Mesendoderm (in vitro differentiated cells): ENCODE data around the gene CABP2.

Experiments
- DNase-seq: peaks from one replicate; pipeline ENCODE4 v3.0.0; 2013
- H2AK5ac ChIP-seq: 2 replicates; pipeline ENCODE4 v1.6.1; 2013; ENCODE audit warnings: low read length, inconsistent platforms
- H2BK120ac ChIP-seq: 2 replicates; pipeline ENCODE4 v1.6.1; 2013; ENCODE audit warnings: low read depth, mild to moderate bottlenecking, low read length, moderate library complexity, mixed read lengths
- H2BK15ac ChIP-seq: replicated peaks from 2 replicates; pipeline ENCODE4 v1.6.1; 2013; ENCODE audit warnings: low read depth, mild to moderate bottlenecking, moderate library complexity
- H2BK5ac ChIP-seq: 2 replicates; pipeline ENCODE4 v1.6.1; 2013; ENCODE audit warnings: low read length, inconsistent platforms
- H3K18ac ChIP-seq: 2 replicates; pipeline ENCODE4 v1.6.1; 2013; ENCODE audit warnings: mild to moderate bottlenecking, low read length, mixed read lengths
- H3K23ac ChIP-seq: one replicate; pipeline ENCODE4 v1.6.1; 2013; ENCODE audit warnings: low read length
- H3K27ac ChIP-seq: 2 replicates; pipeline ENCODE4 v1.5.1; 2013; ENCODE audit warnings: low read depth, mild to moderate bottlenecking, inconsistent platforms, low read length, moderate library complexity
- H3K27me3 ChIP-seq: 2 replicates; pipeline ENCODE4 v1.6.1; 2013; ENCODE audit warnings: low read length, control low read depth, mild to moderate bottlenecking, inconsistent platforms; ENCODE audit not compliant: insufficient read depth, poor library complexity
- H3K36me3 ChIP-seq: 2 replicates; pipeline ENCODE4 v1.6.1; 2013; ENCODE audit warnings: low read length, inconsistent platforms; ENCODE audit not compliant: control insufficient read depth, insufficient read depth
- H3K4ac ChIP-seq: one replicate; pipeline ENCODE4 v1.6.1; 2013; ENCODE audit warnings: low read depth, mild to moderate bottlenecking, low read length, moderate library complexity
- H3K4me1 ChIP-seq: 2 replicates; pipeline ENCODE4 v1.6.1; 2013; ENCODE audit warnings: low read depth, low read length, inconsistent platforms; ENCODE audit not compliant: control insufficient read depth
- H3K4me2 ChIP-seq: 2 replicates; pipeline ENCODE4 v1.6.1; 2013; ENCODE audit warnings: low read length
- H3K4me3 ChIP-seq: 2 replicates; pipeline ENCODE4 v1.5.1; 2013; ENCODE audit warnings: mild to moderate bottlenecking, low read length
- H3K56ac ChIP-seq: one replicate; pipeline ENCODE4 v1.6.1; 2013; ENCODE audit warnings: low read length
- H3K79me1 ChIP-seq: 2 replicates; pipeline ENCODE4 v1.6.1; 2013; ENCODE audit warnings: low read length, inconsistent platforms
- H3K79me2 ChIP-seq: 2 replicates; pipeline ENCODE4 v1.6.1; 2013; ENCODE audit warnings: mild to moderate bottlenecking, low read length; ENCODE audit not compliant: control insufficient read depth, insufficient read depth
- H3K9ac ChIP-seq: 2 replicates; pipeline ENCODE4 v1.6.1; 2013; ENCODE audit warnings: low read length, inconsistent platforms
- H4K5ac ChIP-seq: one replicate; pipeline ENCODE4 v1.6.1; 2013; ENCODE audit warnings: low read length
- H4K8ac ChIP-seq: one replicate; pipeline ENCODE4 v1.6.1; 2013; ENCODE audit warnings: low read depth, mild to moderate bottlenecking, control low read depth, low read length, moderate library complexity
- WGBS: extraction: QIAGEN DNeasy Blood & Tissue Kit; methylation state at CpG from one replicate; pipeline ENCODE4 v1.1.7; 2013; ENCODE audit warnings: low lambda C conversion rate, missing lambda C conversion rate; ENCODE audit not compliant: insufficient coverage; ENCODE audit errors: extremely low coverage; 5-methylcytosine and 5-hydroxymethylcytosine counted together

Gene CABP2

DNA sequence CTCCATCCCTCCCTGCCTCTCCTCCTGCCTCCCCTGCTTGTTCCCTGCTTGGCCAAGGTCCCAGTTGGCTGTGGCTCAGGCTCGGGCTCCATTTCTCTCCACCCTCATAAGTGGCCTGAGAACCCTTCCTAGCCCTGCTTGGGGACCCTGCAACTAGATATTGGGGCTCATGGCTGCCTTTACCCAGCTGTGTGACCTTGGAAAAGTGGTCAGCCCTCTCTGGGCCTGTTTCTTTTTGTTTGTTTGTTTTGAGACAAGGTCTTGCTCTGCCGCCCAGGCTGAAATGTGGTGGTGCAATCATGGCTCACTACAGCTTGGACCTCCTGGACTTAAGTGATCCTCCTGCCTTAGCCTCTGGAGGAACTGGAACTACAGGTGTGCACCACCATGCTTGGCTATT lies 20.3 kb upstream of the CABP2 start:
- H4K8ac ChIP-seq = no peak overlapping the region
- WGBS = no CpG with 5 or more reads among the region's 2 CpGs
- H2BK120ac ChIP-seq = no peak overlapping the region
- H4K5ac ChIP-seq = no peak overlapping the region
- H3K27ac ChIP-seq = no peak overlapping the region
- no peak overlapping the region for H3K4ac ChIP-seq
- no peak overlapping the region for H2BK15ac ChIP-seq
- no peaks in the 10 kb centered on the region for H3K4me1 ChIP-seq
- no peak overlapping the region for H3K18ac ChIP-seq
- no peak overlapping the region for H2BK5ac ChIP-seq
- H3K9ac ChIP-seq = no peak overlapping the region
- no peak overlapping the region for H3K56ac ChIP-seq
- H3K79me2 ChIP-seq = no peaks in the 10 kb centered on the region
- no peak for DNase-seq
- no peaks in the 10 kb centered on the region for H3K27me3 ChIP-seq
- H3K23ac ChIP-seq = no peak overlapping the region
- no peak overlapping the region for H3K4me2 ChIP-seq
- H3K4me3 ChIP-seq = no peak overlapping the region
- no peaks in the 10 kb centered on the region for H3K36me3 ChIP-seq
- no peaks in the 10 kb centered on the region for H3K79me1 ChIP-seq
- no peak overlapping the region for H2AK5ac ChIP-seq

DNA sequence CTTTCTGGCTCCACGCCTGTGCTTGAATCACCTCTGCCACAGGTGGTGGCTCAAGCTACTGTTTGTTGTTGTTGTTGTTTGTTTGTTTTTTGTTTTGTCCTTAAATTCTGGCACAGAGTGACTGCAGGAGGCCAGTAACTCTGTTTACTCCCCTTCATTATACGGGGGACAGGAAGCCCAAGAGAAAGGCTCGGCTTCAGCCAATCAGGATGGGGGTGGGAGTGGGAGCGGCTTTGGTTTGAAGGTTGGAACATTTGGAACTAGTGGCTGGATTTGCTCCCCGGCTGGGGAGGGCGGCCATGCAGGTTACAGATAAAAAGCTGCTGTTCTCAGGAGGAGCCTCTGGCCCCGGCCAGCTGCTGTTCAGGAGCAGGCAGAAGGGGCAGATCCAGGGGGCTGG lies 19.7 kb upstream of the CABP2 start:
- no peak for DNase-seq
- no CpG with 5 or more reads among the region's 7 CpGs for WGBS
- Histone ChIP-seq H3K56ac (no peak overlapping the region), H4K8ac (no peak overlapping the region), H3K27ac (no peak overlapping the region), H3K4me2 (no peak overlapping the region), H3K23ac (no peak overlapping the region), H3K18ac (no peak overlapping the region), H3K9ac (no peak overlapping the region), H3K36me3 (no peaks in the 10 kb centered on the region), H3K4ac (no peak overlapping the region), H3K79me1 (no peaks in the 10 kb centered on the region), H3K27me3 (no peaks in the 10 kb centered on the region), H2BK5ac (no peak overlapping the region), H3K4me3 (no peak overlapping the region), H4K5ac (no peak overlapping the region), H3K4me1 (no peaks in the 10 kb centered on the region), H2AK5ac (no peak overlapping the region), H3K79me2 (no peaks in the 10 kb centered on the region), H2BK15ac (no peak overlapping the region), H2BK120ac (no peak overlapping the region)

DNA sequence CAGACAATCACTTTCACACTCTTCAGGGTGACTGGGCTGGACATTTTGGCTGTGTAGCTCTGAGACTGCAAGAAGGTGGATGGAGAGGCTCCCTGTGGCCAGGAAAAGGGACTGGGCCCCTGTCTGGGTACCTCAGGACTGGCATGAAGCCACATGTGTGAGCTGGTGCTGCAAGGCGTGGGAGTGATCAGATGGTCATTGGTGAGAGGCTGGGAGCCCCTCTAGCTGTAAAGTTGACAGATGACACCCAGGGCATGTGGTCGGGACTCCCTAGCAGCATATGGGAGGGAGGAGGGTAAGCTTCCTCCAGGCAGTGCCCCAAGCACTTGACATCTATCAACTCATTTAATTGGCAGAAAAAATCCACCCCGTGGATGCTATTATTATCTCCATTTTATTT lies 18.9 kb upstream of the CABP2 start:
- no CpG with 5 or more reads among the region's 3 CpGs for WGBS

DNA sequence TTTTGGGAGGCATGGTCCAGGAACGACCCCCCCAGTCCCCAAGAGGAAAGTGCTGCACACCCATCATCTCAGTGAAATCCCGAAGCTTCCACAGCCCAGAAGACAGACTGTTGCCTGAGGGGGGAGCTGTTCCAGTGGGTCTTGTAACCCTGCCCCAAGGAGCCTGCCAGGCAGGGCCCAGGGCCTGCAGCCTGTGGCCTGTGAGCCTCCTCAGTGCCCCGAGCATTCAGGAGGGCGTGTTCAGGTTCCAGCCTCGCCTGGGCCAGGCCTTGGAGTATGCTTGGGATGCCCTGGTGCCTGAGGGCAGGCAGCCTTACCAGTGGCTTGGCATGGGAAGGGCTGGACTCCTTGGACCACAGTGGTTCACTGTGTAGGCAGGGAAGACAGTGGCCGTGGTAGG lies 18.0 kb upstream of the CABP2 start:
- H3K4me1 ChIP-seq = no peaks in the 10 kb centered on the region
- H2BK15ac ChIP-seq = no peak overlapping the region
- no peak overlapping the region for H3K27ac ChIP-seq
- no peak overlapping the region for H4K5ac ChIP-seq
- no peak overlapping the region for H3K4me3 ChIP-seq
- no peak overlapping the region for H3K4me2 ChIP-seq
- H2BK5ac ChIP-seq = no peak overlapping the region
- H3K27me3 ChIP-seq = no peaks in the 10 kb centered on the region
- H4K8ac ChIP-seq = no peak overlapping the region
- no peak overlapping the region for H3K4ac ChIP-seq
- no CpG with 5 or more reads among the region's 6 CpGs for WGBS
- no peak overlapping the region for H2AK5ac ChIP-seq
- H3K9ac ChIP-seq = no peak overlapping the region
- no peak overlapping the region for H3K18ac ChIP-seq
- no peak for DNase-seq
- H3K56ac ChIP-seq = no peak overlapping the region
- H3K79me1 ChIP-seq = no peaks in the 10 kb centered on the region
- no peaks in the 10 kb centered on the region for H3K36me3 ChIP-seq
- no peak overlapping the region for H2BK120ac ChIP-seq
- H3K23ac ChIP-seq = no peak overlapping the region
- no peaks in the 10 kb centered on the region for H3K79me2 ChIP-seq

More for the DNA sequence above, 18.9 kb upstream of the CABP2 start:
- Histone ChIP-seq H3K79me1 (no peaks in the 10 kb centered on the region), H3K56ac (no peak overlapping the region), H2AK5ac (no peak overlapping the region), H3K4me1 (no peaks in the 10 kb centered on the region), H3K27ac (no peak overlapping the region), H3K23ac (no peak overlapping the region), H3K4me2 (no peak overlapping the region), H3K18ac (no peak overlapping the region), H3K4ac (no peak overlapping the region), H4K5ac (no peak overlapping the region), H3K79me2 (no peaks in the 10 kb centered on the region), H3K27me3 (no peaks in the 10 kb centered on the region), H2BK120ac (no peak overlapping the region), H4K8ac (no peak overlapping the region), H3K36me3 (no peaks in the 10 kb centered on the region), H3K9ac (no peak overlapping the region), H2BK5ac (no peak overlapping the region), H2BK15ac (no peak overlapping the region), H3K4me3 (no peak overlapping the region)
- no peak for DNase-seq

DNA sequence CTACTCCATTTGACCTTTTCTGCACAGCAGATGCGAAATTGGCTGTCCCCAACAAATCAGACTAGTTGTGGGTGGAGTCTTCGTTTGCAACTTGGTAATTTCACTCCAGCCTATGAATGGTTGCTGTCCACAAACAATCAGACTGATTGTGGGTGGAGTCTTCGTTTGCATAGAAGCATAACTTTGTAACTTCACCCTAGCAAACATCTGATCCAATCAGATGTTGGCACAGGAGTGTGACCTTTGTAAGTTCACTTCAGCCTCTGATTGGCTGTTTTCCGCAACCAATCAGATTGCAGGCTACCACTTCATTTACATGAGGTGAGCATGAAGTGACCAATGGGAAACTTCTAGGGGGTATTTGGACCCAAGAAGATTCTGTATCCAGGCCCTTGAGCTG lies 16.3 kb upstream of the CABP2 start:
- H2AK5ac ChIP-seq = no peak overlapping the region
- H2BK120ac ChIP-seq = no peak overlapping the region
- H3K9ac ChIP-seq = no peak overlapping the region
- no peak overlapping the region for H3K4ac ChIP-seq
- no peaks in the 10 kb centered on the region for H3K4me1 ChIP-seq
- no peak overlapping the region for H4K8ac ChIP-seq
- H2BK5ac ChIP-seq = no peak overlapping the region
- H3K4me2 ChIP-seq = no peak overlapping the region
- H3K27ac ChIP-seq = no peak overlapping the region
- no peak overlapping the region for H3K23ac ChIP-seq
- DNase-seq = no peak
- H3K36me3 ChIP-seq = no peaks in the 10 kb centered on the region
- no peaks in the 10 kb centered on the region for H3K79me2 ChIP-seq
- H4K5ac ChIP-seq = no peak overlapping the region
- H3K56ac ChIP-seq = no peak overlapping the region
- no peak overlapping the region for H3K18ac ChIP-seq
- no CpG with 5 or more reads among the region's 4 CpGs for WGBS
- H2BK15ac ChIP-seq = no peak overlapping the region
- H3K79me1 ChIP-seq = no peaks in the 10 kb centered on the region
- H3K27me3 ChIP-seq = no peaks in the 10 kb centered on the region
- H3K4me3 ChIP-seq = no peak overlapping the region

DNA sequence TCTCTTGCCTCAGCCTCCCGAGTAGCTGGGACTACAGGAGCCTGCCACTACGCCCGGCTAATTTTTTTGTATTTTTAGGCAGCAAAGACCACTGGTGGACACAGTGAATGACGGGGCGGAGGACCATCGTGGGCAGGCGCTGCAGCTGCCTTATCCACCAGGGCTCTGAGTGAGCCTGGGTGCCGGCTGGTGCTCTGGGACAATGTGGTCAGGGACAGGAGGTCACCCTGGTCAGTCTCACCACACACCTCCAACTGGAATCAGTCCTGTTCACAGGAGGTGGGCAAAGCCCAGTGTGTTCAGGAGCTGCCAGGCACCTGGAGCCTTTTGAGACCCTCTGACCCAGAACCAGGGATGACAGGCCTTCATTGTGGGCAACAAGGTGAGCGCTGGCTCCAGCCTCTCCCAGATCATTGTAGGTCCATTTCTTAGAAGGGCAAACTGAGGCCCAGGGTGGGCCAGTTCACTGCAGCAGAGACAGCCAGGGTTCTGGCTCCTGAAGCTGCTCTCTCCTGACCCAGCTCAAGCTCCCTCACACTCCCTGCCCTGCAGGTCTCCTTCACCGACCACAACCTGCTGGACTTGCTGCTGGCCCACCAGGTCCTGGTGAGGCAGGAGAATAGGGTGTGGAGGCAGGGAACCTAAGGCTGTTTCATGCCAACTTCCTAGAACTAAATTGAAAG lies 15.7 kb upstream of the CABP2 start:
- no peak overlapping the region for H3K18ac ChIP-seq
- no peak overlapping the region for H3K27ac ChIP-seq
- WGBS = no CpG with 5 or more reads among the region's 10 CpGs

More for the DNA sequence above, 15.7 kb upstream of the CABP2 start:
- Histone ChIP-seq H4K5ac (no peak overlapping the region), H3K4me1 (no peaks in the 10 kb centered on the region), H3K56ac (no peak overlapping the region), H3K4ac (no peak overlapping the region), H3K23ac (no peak overlapping the region), H3K79me2 (no peaks in the 10 kb centered on the region), H3K4me3 (no peak overlapping the region), H2BK120ac (no peak overlapping the region), H3K36me3 (no peaks in the 10 kb centered on the region), H3K27me3 (no peaks in the 10 kb centered on the region), H4K8ac (no peak overlapping the region), H2BK5ac (no peak overlapping the region), H2BK15ac (no peak overlapping the region), H2AK5ac (no peak overlapping the region), H3K9ac (no peak overlapping the region), H3K4me2 (no peak overlapping the region), H3K79me1 (no peaks in the 10 kb centered on the region)
- DNase-seq = no peak
